Measurements from ENCODE around the gene SCGB1A1. TPM values are rescaled to one million over a fixed set of nuclear protein-coding genes. Genes with fewer than 3 reads are reported as not detected.

Gene SCGB1A1
- total RNA-seq, 1 donor from 2014 or later = not detected

Other genes with a start within 250 kb of the SCGB1A1 start
- gene SCGB1D1, start 228.8 kb upstream of the SCGB1A1 start, total RNA-seq = not detected
- 1.4 TPM for gene SCGB2A1, start 210.4 kb upstream of the SCGB1A1 start, total RNA-seq
- not detected for gene SCGB1D2, start 176.8 kb upstream of the SCGB1A1 start, total RNA-seq
- gene SCGB2A2, start 148.9 kb upstream of the SCGB1A1 start, total RNA-seq = not detected
- gene SCGB1D4, start 120.0 kb upstream of the SCGB1A1 start, total RNA-seq = not detected
- gene ASRGL1, start 81.6 kb upstream of the SCGB1A1 start, total RNA-seq = 6.2 TPM
- 546 TPM for gene AHNAK, start 127.8 kb downstream of the SCGB1A1 start, total RNA-seq
- 1,627 TPM for gene EEF1G, start 154.9 kb downstream of the SCGB1A1 start, total RNA-seq
- 30.4 TPM for gene TUT1, start 172.5 kb downstream of the SCGB1A1 start, total RNA-seq
- gene MTA2, start 182.8 kb downstream of the SCGB1A1 start, total RNA-seq = 128 TPM
- 83.2 TPM for gene EML3, start 193.7 kb downstream of the SCGB1A1 start, total RNA-seq
- gene ROM1, start 194.2 kb downstream of the SCGB1A1 start, total RNA-seq = 5.4 TPM
- 50.7 TPM for gene B3GAT3, start 203.0 kb downstream of the SCGB1A1 start, total RNA-seq
- gene GANAB, start 227.6 kb downstream of the SCGB1A1 start, total RNA-seq = 271 TPM
- gene INTS5, start 234.3 kb downstream of the SCGB1A1 start, total RNA-seq = 19.2 TPM
- gene C11orf98, start 246.2 kb downstream of the SCGB1A1 start, total RNA-seq = 52.6 TPM
- gene CSKMT, start 246.3 kb downstream of the SCGB1A1 start, total RNA-seq = 20.7 TPM